HG03558 (cell line): ENCODE data around the gene PLD6.
"Not testable (repeated sequence)": the region's sequence is repeated elsewhere in the genome, so short reads cannot be mapped to it uniquely, and the experiment has no call there.

Source experiments
- ATAC-seq: cut with Tn5 transposase; IDR thresholded peaks from one replicate; pipeline ENCODE4 v1.9.1; 2021; ENCODE audit warnings: moderate number of reproducible peaks; ENCODE audit not compliant: unreplicated experiment; ENCODE audit errors: extremely low read depth

Gene PLD6

GRCh38 chr17:17201907-17202306, 4.2 kb downstream of the PLD6 start:
- ATAC-seq: no peak

- ATAC-seq: no peak
Measured at GRCh38 chr17:17201271-17201670, 4.9 kb downstream of the PLD6 start.

GRCh38 chr17:17200831-17201230, 5.3 kb downstream of the PLD6 start:
- no peak for ATAC-seq

GRCh38 chr17:17200311-17200710, 5.8 kb downstream of the PLD6 start:
- no peak for ATAC-seq

- no peak for ATAC-seq
Measured at GRCh38 chr17:17198281-17198680, 7.9 kb downstream of the PLD6 start.

GRCh38 chr17:17196776-17197175, 9.4 kb downstream of the PLD6 start:
- no peak for ATAC-seq

GRCh38 chr17:17195466-17195865, 10.7 kb downstream of the PLD6 start:
- ATAC-seq: not testable (repeated sequence)

- ATAC-seq: no peak
Measured at GRCh38 chr17:17191961-17192381, 14.2 kb downstream of the PLD6 start.

GRCh38 chr17:17191346-17191792, 14.8 kb downstream of the PLD6 start:
- ATAC-seq: no peak

GRCh38 chr17:17190188-17190587, 15.9 kb downstream of the PLD6 start:
- ATAC-seq: no peak

- no peak for ATAC-seq
Measured at GRCh38 chr17:17189559-17189958, 16.6 kb downstream of the PLD6 start.

- no peak for ATAC-seq
Measured at GRCh38 chr17:17188586-17188985, 17.5 kb downstream of the PLD6 start.

GRCh38 chr17:17186551-17187505, 19.3 kb downstream of the PLD6 start:
- ATAC-seq: no peak

- ATAC-seq: no peak
Measured at GRCh38 chr17:17186051-17186450, 20.1 kb downstream of the PLD6 start.

GRCh38 chr17:17184985-17185757, 21.0 kb downstream of the PLD6 start:
- not testable (repeated sequence) for ATAC-seq

- ATAC-seq: no peak
Measured at GRCh38 chr17:17183744-17184143, 22.4 kb downstream of the PLD6 start.

- ATAC-seq: no peak
Measured at GRCh38 chr17:17182598-17183136, 23.5 kb downstream of the PLD6 start.

GRCh38 chr17:17181666-17182597, 24.2 kb downstream of the PLD6 start:
- ATAC-seq: no peak

GRCh38 chr17:17180741-17181525, 25.2 kb downstream of the PLD6 start:
- no peak for ATAC-seq
